DOHH2 (cell line): ENCODE results near the gene FXYD4.
A peak's percentile ranks its signal among the peaks of the same experiment; 100 is the strongest.

ENCODE experiments used
- H3F3A ChIP-seq: fragments of 200-600 bp; sonication (generic), shearing (Covaris generic); 2 replicates; pipeline ENCODE4 v1.6.0; 2016; ENCODE audit warnings: antibody characterized with exemption, mild to moderate bottlenecking; ENCODE audit not compliant: control insufficient read depth, insufficient read depth
- H3K27ac ChIP-seq: fragments of 200-600 bp; sonication (generic); 2 replicates; pipeline ENCODE4 v1.5.1; 2014; ENCODE audit warnings: low read depth, mild to moderate bottlenecking, low read length, moderate library complexity
- H3K27me3 ChIP-seq: fragments of 200-600 bp; sonication (generic); 2 replicates; pipeline ENCODE4 v1.6.1; 2014; ENCODE audit warnings: mild to moderate bottlenecking, low read length, mixed read lengths; ENCODE audit not compliant: control insufficient read depth
- H3K36me3 ChIP-seq: fragments of 200-600 bp; sonication (generic); 2 replicates; pipeline ENCODE4 v1.6.1; 2014; ENCODE audit warnings: mild to moderate bottlenecking, low read length, moderate library complexity, mixed read lengths; ENCODE audit not compliant: control insufficient read depth
- H3K4me1 ChIP-seq: fragments of 200-600 bp; sonication (generic); 2 replicates; pipeline ENCODE4 v1.6.1; 2014; ENCODE audit warnings: mild to moderate bottlenecking, low read length, mixed read lengths; ENCODE audit not compliant: control insufficient read depth
- H3K4me2 ChIP-seq: fragments of 200-600 bp; sonication (generic); 2 replicates; pipeline ENCODE4 v1.6.0; 2014; ENCODE audit warnings: mild to moderate bottlenecking, low read length, moderate library complexity
- H3K4me3 ChIP-seq: fragments of 200-600 bp; sonication (generic); 2 replicates; pipeline ENCODE4 v1.5.1; 2014; ENCODE audit warnings: mild to moderate bottlenecking, low read length, mixed read lengths
- H3K79me2 ChIP-seq: fragments of 200-600 bp; sonication (generic); 2 replicates; pipeline ENCODE4 v1.6.1; 2014; ENCODE audit warnings: mild to moderate bottlenecking, low read length, mixed read lengths; ENCODE audit not compliant: control insufficient read depth
- H3K9me2 ChIP-seq: fragments of 200-600 bp; sonication (generic); replicated peaks from 2 replicates; pipeline ENCODE4 v1.6.1; 2014; ENCODE audit warnings: mild to moderate bottlenecking, low read length, mixed read lengths; ENCODE audit not compliant: control insufficient read depth
- H3K9me3 ChIP-seq: fragments of 200-600 bp; sonication (generic); 2 replicates; pipeline ENCODE4 v1.6.1; 2014; ENCODE audit warnings: antibody characterized with exemption, low read length, mixed read lengths; ENCODE audit not compliant: control insufficient read depth, insufficient read depth
- H4K20me1 ChIP-seq: fragments of 200-600 bp; sonication (generic); 2 replicates; pipeline ENCODE4 v1.6.0; 2014; ENCODE audit warnings: low read depth, mild to moderate bottlenecking, antibody characterized with exemption, low read length, moderate library complexity; ENCODE audit not compliant: control insufficient read depth, insufficient read depth
- CTCF ChIP-seq: fragments of 200-600 bp; sonication (generic); IDR thresholded peaks from one replicate; pipeline ENCODE4 v1.5.1; 2014; ENCODE audit warnings: antibody characterized with exemption, mild to moderate bottlenecking, low read depth, low read length; ENCODE audit not compliant: poor library complexity, severe bottlenecking
- EZH2phosphoT487 ChIP-seq: fragments of 200-600 bp; sonication (generic); IDR thresholded peaks from 2 replicates; pipeline ENCODE4 v1.6.1; 2017; ENCODE audit warnings: borderline replicate concordance, mild to moderate bottlenecking, antibody characterized with exemption, low read length, moderate library complexity, mixed read lengths

Gene FXYD4

GRCh38 chr10:43376828-43377423 lies 5.5 kb downstream of the FXYD4 start:
- no peak overlapping the region for H3K4me2 ChIP-seq
- H3K9me2 ChIP-seq, result no peaks in the 10 kb centered on the region
- TF ChIP-seq EZH2phosphoT487 (no peak), CTCF (no peak)
- no peak overlapping the region for H3K27ac ChIP-seq
- no peaks in the 10 kb centered on the region for H3K9me3 ChIP-seq
- peaks cover 8% of the 10 kb centered on the region for H3K27me3 ChIP-seq
- H4K20me1 ChIP-seq, result no peaks in the 10 kb centered on the region
- no peak overlapping the region for H3K4me3 ChIP-seq
- H3K4me1 ChIP-seq, result no peaks in the 10 kb centered on the region
- 0 out of 2 replicates have a peak, but pooled peaks cover 4% of the 10 kb centered on the region for H3F3A ChIP-seq
- H3K79me2 ChIP-seq, result no peaks in the 10 kb centered on the region
- no peaks in the 10 kb centered on the region for H3K36me3 ChIP-seq

GRCh38 chr10:43377424-43377883 lies 6.0 kb downstream of the FXYD4 start:
- no peaks in the 10 kb centered on the region for H3K79me2 ChIP-seq
- no peaks in the 10 kb centered on the region for H3K9me2 ChIP-seq
- H4K20me1 ChIP-seq, result no peaks in the 10 kb centered on the region
- H3K36me3 ChIP-seq, result no peaks in the 10 kb centered on the region
- H3K27me3 ChIP-seq, result peaks cover 8% of the 10 kb centered on the region
- no peaks in the 10 kb centered on the region for H3K9me3 ChIP-seq
- H3K4me2 ChIP-seq, result no peak overlapping the region
- H3K27ac ChIP-seq, result no peak overlapping the region
- peaks cover 6% of the 10 kb centered on the region; the same call in 1 of the 2 replicates for H3F3A ChIP-seq
- no peaks in the 10 kb centered on the region for H3K4me1 ChIP-seq
- TF ChIP-seq CTCF (no peak), EZH2phosphoT487 (no peak)
- H3K4me3 ChIP-seq, result no peak overlapping the region

- Histone ChIP-seq H3K4me1 (no peaks in the 10 kb centered on the region), H3K79me2 (no peaks in the 10 kb centered on the region)
These were observed 9.3 kb downstream of the FXYD4 start for GRCh38 chr10:43380610-43381222.

More at GRCh38 chr10:43380610-43381222, 9.3 kb downstream of the FXYD4 start:
- no peaks in the 10 kb centered on the region for H3K27me3 ChIP-seq
- H3K9me2 ChIP-seq, result no peaks in the 10 kb centered on the region
- H3K27ac ChIP-seq, result no peak overlapping the region
- H3K9me3 ChIP-seq, result no peaks in the 10 kb centered on the region
- TF ChIP-seq EZH2phosphoT487 (no peak), CTCF (peak; percentile 27)
- H3K36me3 ChIP-seq, result peaks cover 10% of the 10 kb centered on the region
- H3K4me3 ChIP-seq, result no peak overlapping the region
- peaks cover 15% of the 10 kb centered on the region; the same call in 1 of the 2 replicates for H4K20me1 ChIP-seq
- H3K4me2 ChIP-seq, result no peak overlapping the region
- peaks cover 34% of the 10 kb centered on the region for H3F3A ChIP-seq
